ENCODE data around the gene LRBA. TPM values are rescaled to one million over a fixed set of nuclear protein-coding genes. Genes with fewer than 3 reads are reported as not detected.
"Not testable (repeated sequence)": the region's sequence is repeated elsewhere in the genome, so short reads cannot be mapped to it uniquely, and the experiment has no call there.

The LRBA gene
- polyA plus RNA-seq, 1 donor: 52.8 TPM

GRCh38 chr4:150961566-150961965 lies 53.5 kb downstream of the LRBA start:
- WGBS (ENCODE audit: insufficient coverage, low lambda C conversion rate): no CpG with 5 or more reads among the region's 1 CpG
- H3K27me3 ChIP-seq (ENCODE audit: control insufficient read depth, insufficient read depth, low read length): no peaks in the 10 kb centered on the region
- H3K9me3 ChIP-seq (ENCODE audit: control insufficient read depth, low read depth, low read length): peaks cover 28% of the 10 kb centered on the region
- H3K27ac ChIP-seq (ENCODE audit: low read length): no peak overlapping the region
- no peaks in the 10 kb centered on the region for H3K4me1 ChIP-seq (ENCODE audit: control insufficient read depth, insufficient read depth, low read length)
- H3K4me3 ChIP-seq (ENCODE audit: low read length): no peak overlapping the region
- no peak for DNase-seq
- peaks cover 3% of the 10 kb centered on the region for H3K36me3 ChIP-seq (ENCODE audit: control insufficient read depth, insufficient read depth, low read length)

- H3K4me1 ChIP-seq (ENCODE audit: control insufficient read depth, insufficient read depth, low read length): no peaks in the 10 kb centered on the region
- no peaks in the 10 kb centered on the region for H3K27me3 ChIP-seq (ENCODE audit: control insufficient read depth, insufficient read depth, low read length)
- DNase-seq: no peak
- no CpG with 5 or more reads among the region's 2 CpGs for WGBS (ENCODE audit: insufficient coverage, low lambda C conversion rate)
- no peak overlapping the region for H3K27ac ChIP-seq (ENCODE audit: low read length)
- H3K4me3 ChIP-seq (ENCODE audit: low read length): no peak overlapping the region
- peaks cover 28% of the 10 kb centered on the region for H3K9me3 ChIP-seq (ENCODE audit: control insufficient read depth, low read depth, low read length)
- peaks cover 3% of the 10 kb centered on the region for H3K36me3 ChIP-seq (ENCODE audit: control insufficient read depth, insufficient read depth, low read length)
Observed at GRCh38 chr4:150960818-150961217, 54.3 kb downstream of the LRBA start.

- H3K9me3 ChIP-seq (ENCODE audit: control insufficient read depth, low read depth, low read length): peaks cover 28% of the 10 kb centered on the region
- no peaks in the 10 kb centered on the region for H3K4me1 ChIP-seq (ENCODE audit: control insufficient read depth, insufficient read depth, low read length)
- no peak overlapping the region for H3K27ac ChIP-seq (ENCODE audit: low read length)
- H3K36me3 ChIP-seq (ENCODE audit: control insufficient read depth, insufficient read depth, low read length): peaks cover 3% of the 10 kb centered on the region
- H3K27me3 ChIP-seq (ENCODE audit: control insufficient read depth, insufficient read depth, low read length): no peaks in the 10 kb centered on the region
- no peak overlapping the region for H3K4me3 ChIP-seq (ENCODE audit: low read length)
- WGBS (ENCODE audit: insufficient coverage, low lambda C conversion rate): no CpG with 5 or more reads among the region's 2 CpGs
- no peak for DNase-seq
Observed at GRCh38 chr4:150960079-150960478, 55.0 kb downstream of the LRBA start.

GRCh38 chr4:150957981-150958380 lies 57.1 kb downstream of the LRBA start:
- not testable (repeated sequence) for H3K27me3 ChIP-seq (ENCODE audit: control insufficient read depth, insufficient read depth, low read length); H3K4me3 ChIP-seq (ENCODE audit: low read length); DNase-seq; H3K27ac ChIP-seq (ENCODE audit: low read length); H3K36me3 ChIP-seq (ENCODE audit: control insufficient read depth, insufficient read depth, low read length); H3K4me1 ChIP-seq (ENCODE audit: control insufficient read depth, insufficient read depth, low read length)
- WGBS (ENCODE audit: insufficient coverage, low lambda C conversion rate): no CpG with 5 or more reads among the region's 4 CpGs
- peaks cover 32% of the 10 kb centered on the region for H3K9me3 ChIP-seq (ENCODE audit: control insufficient read depth, low read depth, low read length)

GRCh38 chr4:150957095-150957494 lies 58.0 kb downstream of the LRBA start:
- not testable (repeated sequence) for H3K4me1 ChIP-seq (ENCODE audit: control insufficient read depth, insufficient read depth, low read length); H3K4me3 ChIP-seq (ENCODE audit: low read length); H3K36me3 ChIP-seq (ENCODE audit: control insufficient read depth, insufficient read depth, low read length); H3K27me3 ChIP-seq (ENCODE audit: control insufficient read depth, insufficient read depth, low read length); H3K27ac ChIP-seq (ENCODE audit: low read length); DNase-seq
- peaks cover 32% of the 10 kb centered on the region for H3K9me3 ChIP-seq (ENCODE audit: control insufficient read depth, low read depth, low read length)
- no CpG with 5 or more reads among the region's 1 CpG for WGBS (ENCODE audit: insufficient coverage, low lambda C conversion rate)

DNA sequence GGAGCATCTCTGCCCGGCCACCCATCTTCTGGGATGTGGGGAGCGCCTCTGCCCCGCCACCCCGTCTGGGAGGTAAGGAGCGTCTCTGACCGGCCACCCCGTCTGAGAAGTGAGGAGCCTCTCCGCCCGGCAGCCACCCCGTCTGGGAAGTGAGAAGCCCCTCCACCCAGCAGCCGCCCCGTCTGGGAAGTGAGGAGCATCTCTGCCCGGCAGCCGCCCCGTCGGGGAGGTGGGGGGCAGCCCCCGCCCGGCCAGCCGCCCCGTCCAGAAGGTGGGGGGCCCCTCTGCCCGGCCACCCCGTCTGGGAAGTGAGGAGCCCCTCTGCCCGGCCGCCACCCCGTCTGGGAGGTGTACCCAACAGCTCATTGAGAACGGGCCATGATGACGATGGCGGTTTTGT lies 61.2 kb downstream of the LRBA start:
- H3K4me1 ChIP-seq (ENCODE audit: control insufficient read depth, insufficient read depth, low read length); H3K4me3 ChIP-seq (ENCODE audit: low read length); H3K36me3 ChIP-seq (ENCODE audit: control insufficient read depth, insufficient read depth, low read length); DNase-seq; H3K27me3 ChIP-seq (ENCODE audit: control insufficient read depth, insufficient read depth, low read length); H3K27ac ChIP-seq (ENCODE audit: low read length): not testable (repeated sequence)
- peaks cover 28% of the 10 kb centered on the region for H3K9me3 ChIP-seq (ENCODE audit: control insufficient read depth, low read depth, low read length)
- 100% methylated on average over 1 of the region's 28 CpGs for WGBS (ENCODE audit: insufficient coverage, low lambda C conversion rate)

DNA sequence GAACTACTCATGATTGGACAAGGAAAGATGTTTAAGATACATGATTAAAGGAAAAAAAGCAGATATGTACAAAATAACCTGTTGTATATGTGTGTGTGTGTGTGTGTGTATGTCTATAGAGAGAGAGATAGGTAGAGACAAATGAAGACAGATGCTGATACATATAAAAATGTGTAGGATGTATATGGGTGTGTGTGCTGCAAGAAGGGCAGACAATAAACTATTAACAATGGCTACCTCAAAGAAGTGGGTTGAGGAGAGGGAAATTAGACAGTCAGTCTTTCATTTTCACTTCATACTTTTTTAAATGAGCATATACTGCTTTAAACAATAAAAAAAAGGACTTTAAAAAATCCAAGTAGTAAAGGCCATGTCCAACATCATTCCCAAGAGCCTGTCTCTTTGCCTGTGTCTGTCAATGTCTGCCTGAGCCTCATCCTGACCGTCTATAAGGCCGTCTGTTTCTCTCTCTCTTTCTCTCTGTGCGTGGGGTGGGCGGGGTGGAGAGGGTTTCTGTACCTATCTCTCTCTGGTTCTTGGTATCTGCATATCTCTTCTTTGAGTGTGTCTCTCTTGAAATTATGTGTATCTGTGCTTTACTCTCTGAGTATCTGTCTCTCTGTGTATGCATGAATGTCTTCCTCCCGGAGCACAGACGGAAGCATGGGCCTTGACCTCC lies 62.8 kb downstream of the LRBA start:
- Histone ChIP-seq H3K27me3 (ENCODE audit: control insufficient read depth, insufficient read depth, low read length) (no peaks in the 10 kb centered on the region), H3K4me3 (ENCODE audit: low read length) (no peak overlapping the region), H3K27ac (ENCODE audit: low read length) (no peak overlapping the region), H3K36me3 (ENCODE audit: control insufficient read depth, insufficient read depth, low read length) (no peaks in the 10 kb centered on the region), H3K4me1 (ENCODE audit: control insufficient read depth, insufficient read depth, low read length) (no peaks in the 10 kb centered on the region), H3K9me3 (ENCODE audit: control insufficient read depth, low read depth, low read length) (peaks cover 12% of the 10 kb centered on the region)
- 100% methylated on average over 1 of the region's 6 CpGs for WGBS (ENCODE audit: insufficient coverage, low lambda C conversion rate)
- DNase-seq: no peak

GRCh38 chr4:150950657-150951288 lies 64.3 kb downstream of the LRBA start:
- Histone ChIP-seq H3K4me3 (ENCODE audit: low read length) (no peak overlapping the region), H3K36me3 (ENCODE audit: control insufficient read depth, insufficient read depth, low read length) (no peaks in the 10 kb centered on the region), H3K4me1 (ENCODE audit: control insufficient read depth, insufficient read depth, low read length) (no peaks in the 10 kb centered on the region), H3K27me3 (ENCODE audit: control insufficient read depth, insufficient read depth, low read length) (no peaks in the 10 kb centered on the region), H3K9me3 (ENCODE audit: control insufficient read depth, low read depth, low read length) (peaks cover 12% of the 10 kb centered on the region), H3K27ac (ENCODE audit: low read length) (no peak overlapping the region)
- DNase-seq: no peak
- WGBS (ENCODE audit: insufficient coverage, low lambda C conversion rate): 100% methylated on average over 1 of the region's 2 CpGs

- peak in 1 of 2 donors; percentile 50 for DNase-seq
- Histone ChIP-seq H3K27me3 (ENCODE audit: control insufficient read depth, insufficient read depth, low read length) (no peaks in the 10 kb centered on the region), H3K4me1 (ENCODE audit: control insufficient read depth, insufficient read depth, low read length) (no peaks in the 10 kb centered on the region), H3K9me3 (ENCODE audit: control insufficient read depth, low read depth, low read length) (peaks cover 12% of the 10 kb centered on the region), H3K36me3 (ENCODE audit: control insufficient read depth, insufficient read depth, low read length) (no peaks in the 10 kb centered on the region), H3K27ac (ENCODE audit: low read length) (no peak overlapping the region), H3K4me3 (ENCODE audit: low read length) (no peak overlapping the region)
Observed at GRCh38 chr4:150949943-150950342, 65.1 kb downstream of the LRBA start.

- H3K4me1 ChIP-seq (ENCODE audit: control insufficient read depth, insufficient read depth, low read length): no peaks in the 10 kb centered on the region
- no peak for DNase-seq
Observed at GRCh38 chr4:150949342-150949741, 65.7 kb downstream of the LRBA start.

GRCh38 chr4:150948710-150949109 lies 66.4 kb downstream of the LRBA start:
- no peak overlapping the region for H3K4me3 ChIP-seq (ENCODE audit: low read length)
- 100% methylated on average over 1 of the region's 2 CpGs for WGBS (ENCODE audit: insufficient coverage, low lambda C conversion rate)
- no peaks in the 10 kb centered on the region for H3K36me3 ChIP-seq (ENCODE audit: control insufficient read depth, insufficient read depth, low read length)
- no peak overlapping the region for H3K27ac ChIP-seq (ENCODE audit: low read length)
- peaks cover 8% of the 10 kb centered on the region for H3K9me3 ChIP-seq (ENCODE audit: control insufficient read depth, low read depth, low read length)
- DNase-seq: no peak
- no peaks in the 10 kb centered on the region for H3K4me1 ChIP-seq (ENCODE audit: control insufficient read depth, insufficient read depth, low read length)
- H3K27me3 ChIP-seq (ENCODE audit: control insufficient read depth, insufficient read depth, low read length): no peaks in the 10 kb centered on the region

More at GRCh38 chr4:150949342-150949741, 65.7 kb downstream of the LRBA start:
- Histone ChIP-seq H3K27me3 (ENCODE audit: control insufficient read depth, insufficient read depth, low read length) (no peaks in the 10 kb centered on the region), H3K9me3 (ENCODE audit: control insufficient read depth, low read depth, low read length) (peaks cover 10% of the 10 kb centered on the region), H3K4me3 (ENCODE audit: low read length) (no peak overlapping the region), H3K27ac (ENCODE audit: low read length) (no peak overlapping the region), H3K36me3 (ENCODE audit: control insufficient read depth, insufficient read depth, low read length) (no peaks in the 10 kb centered on the region)
- WGBS (ENCODE audit: insufficient coverage, low lambda C conversion rate): 100% methylated on average over 1 of the region's 2 CpGs

Data from large intestine (tissue), 3 donors.